ENCODE results near the gene BATF3.
"Not testable (repeated sequence)": the region's sequence is repeated elsewhere in the genome, so short reads cannot be mapped to it uniquely, and the experiment has no call there.

BATF3 gene

GRCh38 chr1:212722270-212722957 is 22.8 kb upstream of the BATF3 start:
- no peaks in the 10 kb centered on the region for H3K27me3 ChIP-seq (ENCODE audit: control insufficient read depth, insufficient read depth, low read length)
- H3K9me3 ChIP-seq (ENCODE audit: control insufficient read depth, insufficient read depth, low read length), result peaks cover 3% of the 10 kb centered on the region; the same call in 1 of the 2 replicates
- H3K27ac ChIP-seq (ENCODE audit: low read depth, low read length), result no peak overlapping the region
- H3K4me1 ChIP-seq (ENCODE audit: control insufficient read depth, insufficient read depth, low read length), result no peaks in the 10 kb centered on the region
- 0 out of 2 replicates have a peak, but pooled peaks cover 3% of the 10 kb centered on the region for H3K36me3 ChIP-seq (ENCODE audit: control insufficient read depth, insufficient read depth, low read length)
- no peak overlapping the region for H3K9ac ChIP-seq (ENCODE audit: low read depth, low read length)
- no peak overlapping the region for H3K4me3 ChIP-seq (ENCODE audit: low read depth, low read length)

- Histone ChIP-seq H3K4me3 (ENCODE audit: low read depth, low read length) (no peak overlapping the region), H3K9me3 (ENCODE audit: control insufficient read depth, insufficient read depth, low read length) (peaks cover 3% of the 10 kb centered on the region; the same call in 1 of the 2 replicates), H3K27ac (ENCODE audit: low read depth, low read length) (no peak overlapping the region), H3K9ac (ENCODE audit: low read depth, low read length) (no peak overlapping the region), H3K4me1 (ENCODE audit: control insufficient read depth, insufficient read depth, low read length) (no peaks in the 10 kb centered on the region), H3K27me3 (ENCODE audit: control insufficient read depth, insufficient read depth, low read length) (no peaks in the 10 kb centered on the region), H3K36me3 (ENCODE audit: control insufficient read depth, insufficient read depth, low read length) (0 out of 2 replicates have a peak, but pooled peaks cover under 1% of the 10 kb centered on the region)
Observed at GRCh38 chr1:212721388-212722247, 22.0 kb upstream of the BATF3 start.

GRCh38 chr1:212719633-212720032 is 20.0 kb upstream of the BATF3 start:
- Histone ChIP-seq H3K27ac (ENCODE audit: low read depth, low read length) (no peak overlapping the region), H3K9me3 (ENCODE audit: control insufficient read depth, insufficient read depth, low read length) (peaks cover 3% of the 10 kb centered on the region; the same call in 1 of the 2 replicates), H3K4me3 (ENCODE audit: low read depth, low read length) (no peak overlapping the region), H3K27me3 (ENCODE audit: control insufficient read depth, insufficient read depth, low read length) (no peaks in the 10 kb centered on the region), H3K36me3 (ENCODE audit: control insufficient read depth, insufficient read depth, low read length) (no peaks in the 10 kb centered on the region), H3K9ac (ENCODE audit: low read depth, low read length) (no peak overlapping the region), H3K4me1 (ENCODE audit: control insufficient read depth, insufficient read depth, low read length) (no peaks in the 10 kb centered on the region)

GRCh38 chr1:212718499-212718898 is 18.9 kb upstream of the BATF3 start:
- H3K36me3 ChIP-seq (ENCODE audit: control insufficient read depth, insufficient read depth, low read length), result no peaks in the 10 kb centered on the region
- no peak overlapping the region for H3K27ac ChIP-seq (ENCODE audit: low read depth, low read length)
- H3K9ac ChIP-seq (ENCODE audit: low read depth, low read length), result no peak overlapping the region
- no peaks in the 10 kb centered on the region for H3K27me3 ChIP-seq (ENCODE audit: control insufficient read depth, insufficient read depth, low read length)
- no peak overlapping the region for H3K4me3 ChIP-seq (ENCODE audit: low read depth, low read length)
- H3K4me1 ChIP-seq (ENCODE audit: control insufficient read depth, insufficient read depth, low read length), result no peaks in the 10 kb centered on the region
- peaks cover 2% of the 10 kb centered on the region; the same call in 1 of the 2 replicates for H3K9me3 ChIP-seq (ENCODE audit: control insufficient read depth, insufficient read depth, low read length)

- H3K27me3 ChIP-seq (ENCODE audit: control insufficient read depth, insufficient read depth, low read length), result no peaks in the 10 kb centered on the region
- no peaks in the 10 kb centered on the region for H3K36me3 ChIP-seq (ENCODE audit: control insufficient read depth, insufficient read depth, low read length)
- no peaks in the 10 kb centered on the region for H3K9me3 ChIP-seq (ENCODE audit: control insufficient read depth, insufficient read depth, low read length)
- no peak overlapping the region for H3K9ac ChIP-seq (ENCODE audit: low read depth, low read length)
- H3K4me1 ChIP-seq (ENCODE audit: control insufficient read depth, insufficient read depth, low read length), result no peaks in the 10 kb centered on the region
- H3K27ac ChIP-seq (ENCODE audit: low read depth, low read length), result no peak overlapping the region
- H3K4me3 ChIP-seq (ENCODE audit: low read depth, low read length), result no peak overlapping the region
Observed at GRCh38 chr1:212716161-212716560, 16.5 kb upstream of the BATF3 start.

GRCh38 chr1:212713465-212714136 is 14.0 kb upstream of the BATF3 start:
- no peaks in the 10 kb centered on the region for H3K9me3 ChIP-seq (ENCODE audit: control insufficient read depth, insufficient read depth, low read length)
- H3K4me1 ChIP-seq (ENCODE audit: control insufficient read depth, insufficient read depth, low read length), result no peaks in the 10 kb centered on the region
- H3K4me3 ChIP-seq (ENCODE audit: low read depth, low read length), result no peak overlapping the region
- no peak overlapping the region for H3K9ac ChIP-seq (ENCODE audit: low read depth, low read length)
- no peak overlapping the region for H3K27ac ChIP-seq (ENCODE audit: low read depth, low read length)
- H3K36me3 ChIP-seq (ENCODE audit: control insufficient read depth, insufficient read depth, low read length), result no peaks in the 10 kb centered on the region
- no peaks in the 10 kb centered on the region for H3K27me3 ChIP-seq (ENCODE audit: control insufficient read depth, insufficient read depth, low read length)

- Histone ChIP-seq H3K4me1 (ENCODE audit: control insufficient read depth, insufficient read depth, low read length) (no peaks in the 10 kb centered on the region), H3K4me3 (ENCODE audit: low read depth, low read length) (no peak overlapping the region), H3K27ac (ENCODE audit: low read depth, low read length) (no peak overlapping the region), H3K27me3 (ENCODE audit: control insufficient read depth, insufficient read depth, low read length) (no peaks in the 10 kb centered on the region), H3K9ac (ENCODE audit: low read depth, low read length) (no peak overlapping the region), H3K36me3 (ENCODE audit: control insufficient read depth, insufficient read depth, low read length) (no peaks in the 10 kb centered on the region), H3K9me3 (ENCODE audit: control insufficient read depth, insufficient read depth, low read length) (no peaks in the 10 kb centered on the region)
Observed at GRCh38 chr1:212712451-212713303, 13.0 kb upstream of the BATF3 start.

GRCh38 chr1:212711974-212712373 is 12.3 kb upstream of the BATF3 start:
- not testable (repeated sequence) for H3K4me1 ChIP-seq (ENCODE audit: control insufficient read depth, insufficient read depth, low read length); H3K4me3 ChIP-seq (ENCODE audit: low read depth, low read length); H3K27me3 ChIP-seq (ENCODE audit: control insufficient read depth, insufficient read depth, low read length); H3K27ac ChIP-seq (ENCODE audit: low read depth, low read length); H3K36me3 ChIP-seq (ENCODE audit: control insufficient read depth, insufficient read depth, low read length); H3K9ac ChIP-seq (ENCODE audit: low read depth, low read length); H3K9me3 ChIP-seq (ENCODE audit: control insufficient read depth, insufficient read depth, low read length)

- no peak overlapping the region for H3K9ac ChIP-seq (ENCODE audit: low read depth, low read length)
- H3K36me3 ChIP-seq (ENCODE audit: control insufficient read depth, insufficient read depth, low read length), result no peaks in the 10 kb centered on the region
- H3K9me3 ChIP-seq (ENCODE audit: control insufficient read depth, insufficient read depth, low read length), result no peaks in the 10 kb centered on the region
- no peak overlapping the region for H3K27ac ChIP-seq (ENCODE audit: low read depth, low read length)
- H3K4me3 ChIP-seq (ENCODE audit: low read depth, low read length), result no peak overlapping the region
- no peaks in the 10 kb centered on the region for H3K4me1 ChIP-seq (ENCODE audit: control insufficient read depth, insufficient read depth, low read length)
- no peaks in the 10 kb centered on the region for H3K27me3 ChIP-seq (ENCODE audit: control insufficient read depth, insufficient read depth, low read length)
Observed at GRCh38 chr1:212710566-212710965, 10.9 kb upstream of the BATF3 start.

- H3K9me3 ChIP-seq (ENCODE audit: control insufficient read depth, insufficient read depth, low read length), result no peaks in the 10 kb centered on the region
- H3K36me3 ChIP-seq (ENCODE audit: control insufficient read depth, insufficient read depth, low read length), result no peaks in the 10 kb centered on the region
- H3K27ac ChIP-seq (ENCODE audit: low read depth, low read length), result no peak overlapping the region
- H3K4me1 ChIP-seq (ENCODE audit: control insufficient read depth, insufficient read depth, low read length), result 0 out of 2 replicates have a peak, but pooled peaks cover 3% of the 10 kb centered on the region
- no peak overlapping the region for H3K4me3 ChIP-seq (ENCODE audit: low read depth, low read length)
- no peak overlapping the region for H3K9ac ChIP-seq (ENCODE audit: low read depth, low read length)
- peaks cover 51% of the 10 kb centered on the region for H3K27me3 ChIP-seq (ENCODE audit: control insufficient read depth, insufficient read depth, low read length)
Observed at GRCh38 chr1:212703991-212704564, 4.4 kb upstream of the BATF3 start.
